VCaP (cell line): ENCODE measurements around the gene SMIM24.
A peak's percentile ranks its signal among the peaks of the same experiment; 100 is the strongest.

ENCODE experiments used
- H3K27ac ChIP-seq: fragments of 450-650 bp; 2 replicates; pipeline ENCODE4 v1.5.1; 2017
- TF ChIP-seq, protein P1 (sequence below): fragments of 450-650 bp; conservative IDR thresholded peaks from 2 replicates; pipeline ENCODE4 v1.5.1; 2017; ENCODE audit warnings: mild to moderate bottlenecking, moderate library complexity

SMIM24 gene

GRCh38 chr19:3506384-3507340, 26.3 kb upstream of the SMIM24 start:
- TF ChIP-seq, protein P1, sequence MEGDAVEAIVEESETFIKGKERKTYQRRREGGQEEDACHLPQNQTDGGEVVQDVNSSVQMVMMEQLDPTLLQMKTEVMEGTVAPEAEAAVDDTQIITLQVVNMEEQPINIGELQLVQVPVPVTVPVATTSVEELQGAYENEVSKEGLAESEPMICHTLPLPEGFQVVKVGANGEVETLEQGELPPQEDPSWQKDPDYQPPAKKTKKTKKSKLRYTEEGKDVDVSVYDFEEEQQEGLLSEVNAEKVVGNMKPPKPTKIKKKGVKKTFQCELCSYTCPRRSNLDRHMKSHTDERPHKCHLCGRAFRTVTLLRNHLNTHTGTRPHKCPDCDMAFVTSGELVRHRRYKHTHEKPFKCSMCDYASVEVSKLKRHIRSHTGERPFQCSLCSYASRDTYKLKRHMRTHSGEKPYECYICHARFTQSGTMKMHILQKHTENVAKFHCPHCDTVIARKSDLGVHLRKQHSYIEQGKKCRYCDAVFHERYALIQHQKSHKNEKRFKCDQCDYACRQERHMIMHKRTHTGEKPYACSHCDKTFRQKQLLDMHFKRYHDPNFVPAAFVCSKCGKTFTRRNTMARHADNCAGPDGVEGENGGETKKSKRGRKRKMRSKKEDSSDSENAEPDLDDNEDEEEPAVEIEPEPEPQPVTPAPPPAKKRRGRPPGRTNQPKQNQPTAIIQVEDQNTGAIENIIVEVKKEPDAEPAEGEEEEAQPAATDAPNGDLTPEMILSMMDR = no peak
- H3K27ac ChIP-seq = peak overlapping the region; percentile 85

DNA sequence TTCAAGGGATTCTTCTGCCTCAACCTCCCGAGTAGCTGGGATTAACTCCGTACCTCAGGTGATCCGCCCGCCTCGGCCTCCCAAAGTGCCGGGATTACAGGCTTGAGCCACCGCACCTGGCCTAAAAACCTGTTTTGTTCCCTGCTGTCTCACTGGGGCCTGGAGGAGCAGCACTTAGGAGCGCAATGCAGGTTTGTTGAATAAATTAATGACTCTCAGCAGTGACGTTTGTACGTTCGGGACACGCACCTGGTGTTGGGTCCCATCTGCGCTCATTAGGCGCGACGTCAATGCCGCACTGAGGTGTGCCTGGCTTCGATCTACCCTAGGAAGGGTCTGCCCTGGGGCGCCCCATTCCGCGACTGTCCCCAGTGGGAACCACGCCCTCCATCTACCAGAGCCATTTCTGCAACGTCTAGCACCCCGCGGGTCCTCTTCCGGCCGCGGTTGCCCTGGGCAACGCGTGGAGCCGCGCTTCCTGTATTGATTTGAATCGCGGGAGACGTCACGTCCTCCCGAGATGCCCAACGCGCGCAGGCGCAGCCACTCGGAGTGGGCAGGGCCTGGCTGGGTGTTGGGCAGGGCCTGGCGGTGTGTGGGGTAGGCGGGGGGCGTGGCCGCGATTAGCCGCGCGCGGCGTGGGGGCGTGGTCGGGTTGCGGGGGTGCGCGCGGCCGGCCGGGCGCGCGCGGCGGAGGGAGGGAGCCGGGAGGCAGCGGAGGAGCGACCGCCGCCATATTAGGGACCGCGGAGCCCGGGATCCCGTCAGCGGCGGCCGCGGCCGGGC, 25.5 kb upstream of the SMIM24 start, which contains the start of gene FZR1:
FZR1 (plus strand) TSS at position 714 of the 786 bp plus-strand sequence. CDS start 16,679 bp downstream, outside the sequence.
- H3K27ac ChIP-seq = peak within 1 kb of the TSS; percentile 85
- TF ChIP-seq, protein P1 = no peak

DNA sequence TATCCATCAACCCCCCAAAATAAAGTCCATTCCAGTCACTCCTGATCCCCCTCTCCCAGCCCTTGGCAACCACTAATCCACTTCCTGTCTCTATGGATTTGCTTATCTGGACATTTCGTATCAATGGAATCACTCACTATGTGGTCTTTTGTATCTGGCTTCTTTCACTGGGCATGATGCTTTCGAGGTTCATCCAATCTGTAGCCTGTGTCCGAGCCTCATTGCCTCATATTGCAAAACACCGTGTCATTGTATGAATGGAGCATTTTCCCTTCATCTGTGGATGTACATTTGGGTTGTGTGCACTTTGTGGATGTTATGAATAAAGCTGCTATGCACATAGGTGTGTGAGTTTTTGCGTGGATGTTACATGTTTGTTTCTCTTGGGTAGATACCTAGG, 24.4 kb upstream of the SMIM24 start:
- peak overlapping the region; percentile 85 for H3K27ac ChIP-seq
- TF ChIP-seq, protein P1 = no peak

GRCh38 chr19:3503036-3503572, 22.8 kb upstream of the SMIM24 start:
- TF ChIP-seq, protein P1 = no peak
- no peak overlapping the region for H3K27ac ChIP-seq

DNA sequence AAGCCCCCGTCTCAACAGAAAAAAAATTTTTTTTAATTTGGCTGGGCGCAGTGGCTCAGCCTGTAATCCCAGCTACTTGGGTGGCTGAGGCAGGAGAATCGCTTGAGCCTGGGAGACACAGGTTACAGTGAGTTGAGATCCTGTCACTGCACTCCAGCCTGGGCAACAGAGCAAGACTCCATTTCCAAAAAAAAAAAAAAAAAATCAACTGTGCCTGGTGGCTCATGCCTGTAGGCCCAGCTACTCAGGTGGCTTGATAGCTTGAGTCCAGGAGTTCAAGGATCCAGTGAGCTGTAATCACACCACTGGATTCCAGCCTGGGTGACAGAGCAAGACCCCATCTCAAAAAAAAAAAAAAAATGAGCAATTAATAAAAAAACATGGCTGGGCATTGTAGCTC, 21.5 kb upstream of the SMIM24 start:
- H3K27ac ChIP-seq = no peak overlapping the region
- TF ChIP-seq, protein P1 = no peak

- H3K27ac ChIP-seq = peak within 1 kb of the TSS; percentile 92
- TF ChIP-seq, protein P1 = no peak
Measured at GRCh38 chr19:3500429-3501101, 20.2 kb upstream of the SMIM24 start, which contains the start of gene DOHH. DOHH (minus strand) TSS chr19:3500674; CDS start chr19:3496814, 3,860 bp downstream.
